Endothelial cell of umbilical vein (primary cell): ENCODE measurements around the gene CEACAM3. TPM values are rescaled to one million over a fixed set of nuclear protein-coding genes. Genes with fewer than 3 reads are reported as not detected.

ENCODE experiments used
- BruUV-seq: library from RNA; stranded (reverse); fragments of 400-500 nt; replicated peaks from 2 replicates; lab custom pipeline; 2021; lab: Mats Ljungman, UMichigan
- CTCF ChIA-PET: fragments of 300-600, 350-600 bp; sonication (Branson Sonifier 250); formaldehyde crosslinking; loops from one replicate; lab custom pipeline; 2021; ENCODE audit warnings: antibody characterized with exemption, inconsistent platforms; lab: Charles Lee
- POLR2A ChIA-PET: fragments of 300-600, 350-600 bp; sonication (Branson Sonifier 250); formaldehyde crosslinking; loops from one replicate; lab custom pipeline; 2021; ENCODE audit warnings: antibody characterized with exemption, inconsistent platforms; lab: Charles Lee
- DNase-seq: peaks from one replicate; pipeline ENCODE4 v3.0.0-alpha.2; 2011; ENCODE audit warnings: low read depth, low spot score
- FAIRE-seq: peaks from 2 replicates; lab custom pipeline; 2011; peaks lifted over from hg19 to GRCh38; lab: Jason Lieb, UNC
- H2AFZ ChIP-seq: 2 replicates; pipeline ENCODE4 v1.6.0; 2012; ENCODE audit warnings: low read depth, low read length, control low read depth, inconsistent platforms
- H3K27ac ChIP-seq: 2 replicates; pipeline ENCODE4 v1.5.1; 2011; ENCODE audit warnings: low read depth, mild to moderate bottlenecking, control low read depth, low read length, moderate library complexity; ENCODE audit not compliant: insufficient read depth
- H3K27me3 ChIP-seq, 2 experiments: 2 replicates each; pipeline versions ENCODE4 v1.6.0 to v1.6.1; 2011; ENCODE audit warnings: low read length in 2 of 2, mixed read lengths in 1 of 2; ENCODE audit not compliant: control insufficient read depth in 2 of 2, insufficient read depth in 2 of 2
- H3K36me3 ChIP-seq, 2 experiments: 2 replicates in 1 of 2; 3 replicates in 1 of 2; pipeline ENCODE4 v1.5.1; 2011; ENCODE audit warnings: low read length in 2 of 2, mild to moderate bottlenecking in 1 of 2, moderate library complexity in 1 of 2; ENCODE audit not compliant: control insufficient read depth in 2 of 2, insufficient read depth in 2 of 2; ENCODE audit errors: extremely low read depth in 1 of 2
- H3K4me1 ChIP-seq: 3 replicates; pipeline ENCODE4 v1.5.1; 2011; ENCODE audit warnings: mild to moderate bottlenecking, low read length; ENCODE audit not compliant: control insufficient read depth, insufficient read depth; ENCODE audit errors: extremely low read depth
- H3K4me2 ChIP-seq: 2 replicates; pipeline ENCODE4 v1.6.1; 2011; ENCODE audit warnings: low read length, control low read depth, mixed read lengths; ENCODE audit not compliant: insufficient read depth
- H3K4me3 ChIP-seq, 3 experiments: fragments of 200-600 bp in 1 of 3; sonication (generic), shearing (Covaris generic) in 1 of 3; replicated peaks in 1 of 3; 2 replicates each; pipeline ENCODE4 v1.5.1; 2011 to 2016; ENCODE audit warnings: control low read depth in 3 of 3, low read length in 3 of 3, mild to moderate bottlenecking in 2 of 3, inconsistent platforms in 1 of 3, low read depth in 1 of 3, moderate library complexity in 1 of 3; ENCODE audit not compliant: insufficient read depth in 1 of 3
- H3K79me2 ChIP-seq: 2 replicates; pipeline ENCODE4 v1.6.0; 2012; ENCODE audit warnings: low read length, inconsistent platforms; ENCODE audit not compliant: control insufficient read depth, insufficient read depth
- H3K9ac ChIP-seq: replicated peaks from 2 replicates; pipeline ENCODE3; 2011; ENCODE audit warnings: low read length, control low read depth; ENCODE audit not compliant: insufficient read depth; ENCODE audit errors: extremely low read depth
- H3K9me1 ChIP-seq: replicated peaks from 3 replicates; pipeline ENCODE4 v1.6.0; 2011; ENCODE audit warnings: mild to moderate bottlenecking, low read length; ENCODE audit not compliant: control insufficient read depth, insufficient read depth; ENCODE audit errors: extremely low read depth
- H3K9me3 ChIP-seq: replicated peaks from 2 replicates; pipeline ENCODE4 v1.5.1; 2012; ENCODE audit warnings: low read length, inconsistent platforms; ENCODE audit not compliant: control insufficient read depth, insufficient read depth
- H4K20me1 ChIP-seq: replicated peaks from 2 replicates; pipeline ENCODE3; 2011; ENCODE audit warnings: mild to moderate bottlenecking, low read length; ENCODE audit not compliant: control insufficient read depth, insufficient read depth; ENCODE audit errors: extremely low read depth
- FOS ChIP-seq: IDR thresholded peaks from 2 replicates; pipeline ENCODE4 v1.6.1; 2011; ENCODE audit warnings: mild to moderate bottlenecking, low read length, moderate library complexity, borderline replicate concordance; ENCODE audit not compliant: insufficient read depth
- GATA2 ChIP-seq: IDR thresholded peaks from 2 replicates; pipeline ENCODE4 v1.7.0; 2011; ENCODE audit warnings: low read depth, mild to moderate bottlenecking, moderate library complexity, mixed read lengths, low read length; ENCODE audit not compliant: insufficient read length, insufficient read depth
- JUN ChIP-seq: IDR thresholded peaks from 2 replicates; pipeline ENCODE4 v1.6.1; 2011; ENCODE audit warnings: borderline replicate concordance, low read depth; ENCODE audit not compliant: insufficient read length, insufficient read depth
- MYC ChIP-seq: IDR thresholded peaks from one replicate; pipeline ENCODE4 v1.6.1; 2011; ENCODE audit warnings: mild to moderate bottlenecking, low read depth, low read length
- dilution Hi-C: fragments of 300-500 bp; cut with MboI; formaldehyde crosslinking; loops from one replicate; pipeline ENCODE4 v1.15.0; 2019; ENCODE audit warnings: low sequenced_read_pairs; ENCODE audit not compliant: extremely low pct_ligation_motif_present
- intact Hi-C: fragments of 100-400 bp; cut with micrococcal nuclease; formaldehyde crosslinking; loops from one replicate; pipeline ENCODE4 v1.10.0; 2022
- polyA plus RNA-seq, 4 experiments: library from polyadenylated mRNA; depleted of rRNA in 3 of 4; stranded (reverse) in 3 of 4; unstranded in 1 of 4; fragments of >200 nt; gene quantifications; 2 replicates each; pipeline versions ENCODE4 v1.2.1 to v1.2.3, GENCODE V29; 2011 to 2012; ENCODE audit warnings: missing spikeins in 1 of 4
- total RNA-seq: library from RNA; stranded (reverse); gene quantifications from 2 replicates; pipeline ENCODE4 v1.2.3, GENCODE V29; 2021
- TF ChIP-seq, protein P1 (sequence below), 2 donors: IDR thresholded peaks; 1 replicate in 1 of 2; 2 replicates in 1 of 2; pipeline ENCODE4 v1.5.1; 2011; ENCODE audit warnings: low read length in 2 of 2, mild to moderate bottlenecking in 2 of 2, moderate library complexity in 2 of 2, control low read depth in 1 of 2, inconsistent platforms in 1 of 2, low read depth in 1 of 2; ENCODE audit not compliant: insufficient read depth in 1 of 2; ENCODE audit errors: extremely low read depth in 1 of 2

Gene CEACAM3
- total and polyA plus RNA-seq, 2 donors (not counting 3 experiments of a cell fraction or from before 2014, with no cell fraction given) = not detected

DNA sequence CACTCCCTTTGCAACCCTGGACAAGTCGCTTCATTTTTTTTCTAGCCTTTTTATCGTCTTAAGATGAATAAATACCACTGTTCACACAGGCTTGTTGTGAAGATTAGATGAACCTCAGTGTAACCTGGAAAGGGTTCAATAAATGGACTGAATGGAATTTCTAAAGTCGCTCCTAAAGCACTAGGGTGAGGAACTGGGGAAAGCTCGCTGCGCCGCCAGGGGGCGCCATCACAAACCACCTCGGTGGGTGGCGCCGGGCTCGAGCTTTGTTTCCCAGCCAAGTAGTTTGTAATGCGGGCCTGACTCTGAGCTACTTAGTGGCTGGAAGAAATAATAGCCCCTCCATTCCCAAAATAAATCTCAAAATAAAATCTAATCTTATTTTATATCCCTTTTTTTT, 43.2 kb upstream of the CEACAM3 start:
- CTCF ChIA-PET = interaction anchor here (0.6 to 3.3 kb wide), 37 partner anchors 8 to 718 kb away, joined by 3 to 43 read pairs (median 6); partner anchors contain the start of gene CEACAM3
- BruUV-seq = no TSS peak
- H3K4me2 ChIP-seq = no peak overlapping the region
- no peak overlapping the region for H3K4me3 ChIP-seq
- TF ChIP-seq GATA2 = no peak
- TF ChIP-seq, protein P1, sequence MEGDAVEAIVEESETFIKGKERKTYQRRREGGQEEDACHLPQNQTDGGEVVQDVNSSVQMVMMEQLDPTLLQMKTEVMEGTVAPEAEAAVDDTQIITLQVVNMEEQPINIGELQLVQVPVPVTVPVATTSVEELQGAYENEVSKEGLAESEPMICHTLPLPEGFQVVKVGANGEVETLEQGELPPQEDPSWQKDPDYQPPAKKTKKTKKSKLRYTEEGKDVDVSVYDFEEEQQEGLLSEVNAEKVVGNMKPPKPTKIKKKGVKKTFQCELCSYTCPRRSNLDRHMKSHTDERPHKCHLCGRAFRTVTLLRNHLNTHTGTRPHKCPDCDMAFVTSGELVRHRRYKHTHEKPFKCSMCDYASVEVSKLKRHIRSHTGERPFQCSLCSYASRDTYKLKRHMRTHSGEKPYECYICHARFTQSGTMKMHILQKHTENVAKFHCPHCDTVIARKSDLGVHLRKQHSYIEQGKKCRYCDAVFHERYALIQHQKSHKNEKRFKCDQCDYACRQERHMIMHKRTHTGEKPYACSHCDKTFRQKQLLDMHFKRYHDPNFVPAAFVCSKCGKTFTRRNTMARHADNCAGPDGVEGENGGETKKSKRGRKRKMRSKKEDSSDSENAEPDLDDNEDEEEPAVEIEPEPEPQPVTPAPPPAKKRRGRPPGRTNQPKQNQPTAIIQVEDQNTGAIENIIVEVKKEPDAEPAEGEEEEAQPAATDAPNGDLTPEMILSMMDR (IDR thresholded peaks at IDR 0.05; ENCODE audit: extremely low read depth in 1 of 2, insufficient read depth in 1 of 2, low read depth in 1 of 2, low read length in 2 of 2) = peak; percentile 76 to 85
- TF ChIP-seq JUN = no peak
- no peak for TF ChIP-seq MYC
- TF ChIP-seq FOS = no peak
- POLR2A ChIA-PET = interaction anchor here (0.7 kb wide), 1 partner anchor 13 kb away, joined by 4 read pairs; no protein-coding TSS in a partner anchor
- H3K9me3 ChIP-seq = no peaks in the 10 kb centered on the region
- peaks cover 0 to 3% of the 10 kb centered on the region in 2 experiments for H3K27me3 ChIP-seq
- intact Hi-C loops (loop anchor here (1.0 kb wide), 1 partner anchor 32 kb away; no protein-coding TSS in a partner anchor), dilution Hi-C loops (no loop called here)
- no peak overlapping the region for H2AFZ ChIP-seq
- H3K79me2 ChIP-seq = no peaks in the 10 kb centered on the region
- no peaks in the 10 kb centered on the region for H3K36me3 ChIP-seq
- H3K9ac ChIP-seq = no peak overlapping the region
- FAIRE-seq (peak; percentile 58), DNase-seq (peak; percentile 18)
- no peaks in the 10 kb centered on the region for H3K9me1 ChIP-seq
- H3K27ac ChIP-seq = no peak overlapping the region
- H4K20me1 ChIP-seq = no peaks in the 10 kb centered on the region
- H3K4me1 ChIP-seq = no peaks in the 10 kb centered on the region
